CD4-positive, alpha-beta T cell (primary cell): ENCODE measurements around the gene SPATA16. TPM values are rescaled to one million over a fixed set of nuclear protein-coding genes. Genes with fewer than 3 reads are reported as not detected.

Experiments
- ATAC-seq: fragments of 200-7000 bp; cut with Tn5 transposase; one replicate; pipeline ENCODE4 v1.10.0; 2022; ENCODE audit warnings: mild to moderate bottlenecking; ENCODE audit not compliant: poor library complexity
- CTCF ChIA-PET: fragments of 350-600 bp; sonication (Branson Sonifier 250); formaldehyde crosslinking; loops from one replicate; lab custom pipeline; 2021; ENCODE audit warnings: antibody characterized with exemption, inconsistent platforms; lab: Charles Lee
- POLR2A ChIA-PET: fragments of 350-600 bp; sonication (Branson Sonifier 250); formaldehyde crosslinking; loops from one replicate; lab custom pipeline; 2021; ENCODE audit warnings: antibody characterized with exemption, inconsistent platforms; lab: Charles Lee
- DNase-seq, 14 experiments: peaks; one replicate each; pipeline ENCODE4 v3.0.0-alpha.2; 2013 to 2020; ENCODE audit warnings: mixed read lengths in 2 of 14
- H3K27ac ChIP-seq, 2 donors: one replicate each; pipeline versions ENCODE4 v1.5.1 to v1.7.0; 2013; ENCODE audit warnings: low read length in 2 of 2, low read depth in 1 of 2, mild to moderate bottlenecking in 1 of 2
- H3K27me3 ChIP-seq, 2 experiments: 1 replicate in 1 of 2; 2 replicates in 1 of 2; pipeline versions ENCODE4 v1.6.1 to v1.7.0; 2013; ENCODE audit warnings: low read length in 2 of 2, control low read depth in 1 of 2, mild to moderate bottlenecking in 1 of 2, moderate library complexity in 1 of 2; ENCODE audit not compliant: insufficient read depth in 2 of 2, control insufficient read depth in 1 of 2
- H3K36me3 ChIP-seq: one replicate; pipeline ENCODE4 v1.6.1; 2013; ENCODE audit warnings: low read length, control low read depth; ENCODE audit not compliant: insufficient read depth
- H3K4me1 ChIP-seq: one replicate; pipeline ENCODE4 v1.6.1; 2013; ENCODE audit warnings: low read length, control low read depth; ENCODE audit not compliant: insufficient read depth
- H3K4me3 ChIP-seq: one replicate; pipeline ENCODE4 v1.5.1; 2013; ENCODE audit warnings: mild to moderate bottlenecking, low read length, moderate library complexity
- H3K9me3 ChIP-seq, 2 experiments: 1 replicate in 1 of 2; 2 replicates in 1 of 2; pipeline versions ENCODE4 v1.6.1 to v1.7.0; 2013; ENCODE audit warnings: low read length in 2 of 2, mild to moderate bottlenecking in 2 of 2, control low read depth in 1 of 2, moderate library complexity in 1 of 2; ENCODE audit not compliant: control insufficient read depth in 1 of 2, insufficient read depth in 1 of 2
- H3K27ac Mint-ChIP-seq: one replicate; pipeline ENCODE4 v1.8.0; 2020; ENCODE audit warnings: mixed read lengths
- H3K27me3 Mint-ChIP-seq: one replicate; pipeline ENCODE4 v1.8.0; 2021; ENCODE audit warnings: mixed read lengths
- H3K36me3 Mint-ChIP-seq: one replicate; pipeline ENCODE4 v1.8.0; 2021; ENCODE audit warnings: low read depth, mixed read lengths
- H3K4me1 Mint-ChIP-seq: one replicate; pipeline ENCODE4 v1.8.0; 2021; ENCODE audit warnings: low read depth, mixed read lengths
- H3K4me3 Mint-ChIP-seq: one replicate; pipeline ENCODE4 v1.8.0; 2020; ENCODE audit warnings: mild to moderate bottlenecking, mixed read lengths
- H3K9me3 Mint-ChIP-seq: one replicate; pipeline ENCODE4 v1.8.0; 2020; ENCODE audit warnings: mixed read lengths
- CTCF ChIP-seq: fragments of 200-600 bp; IDR thresholded peaks from one replicate; pipeline ENCODE4 v1.8.0; 2022; ENCODE audit warnings: antibody characterized with exemption, mild to moderate bottlenecking
- intact Hi-C, 2 experiments: fragments of 100-400 bp; cut with DNase I in 1 of 2; cut with micrococcal nuclease in 1 of 2; formaldehyde crosslinking; loops; one replicate each; pipeline versions ENCODE4 v1.15.1 to v1.9.0; 2023 to 2025; cut with DNase I, micrococcal nuclease
- total RNA-seq, 174 experiments: library from RNA in 2 of 174; stranded (reverse) in 2 of 174; gene quantifications; one replicate each; pipeline ENCODE4 v1.2.3 and lab custom pipeline; 2021 to 2026

The SPATA16 gene
- total RNA-seq, 2 experiments from 2014 or later = not detected

- CTCF ChIA-PET = no interaction called here
- POLR2A ChIA-PET = no interaction called here
- no peak overlapping the region for H3K27ac ChIP-seq
- TF ChIP-seq CTCF = no peak
- no peaks in the 10 kb centered on the region for H3K36me3 ChIP-seq
- H3K4me3 ChIP-seq = no peak overlapping the region
- H3K36me3 Mint-ChIP-seq = no peaks in the 10 kb centered on the region
- no peaks in the 10 kb centered on the region for H3K4me1 Mint-ChIP-seq
- H3K4me1 ChIP-seq = no peaks in the 10 kb centered on the region
- no peaks in the 10 kb centered on the region for H3K27me3 ChIP-seq
- ATAC-seq (no peak), DNase-seq (no peak)
- no peak overlapping the region for H3K4me3 Mint-ChIP-seq
- H3K27me3 Mint-ChIP-seq = peaks cover 18% of the 10 kb centered on the region
- no peaks in the 10 kb centered on the region for H3K9me3 Mint-ChIP-seq
- no peaks in the 10 kb centered on the region for H3K9me3 ChIP-seq
- H3K27ac Mint-ChIP-seq = no peak overlapping the region
- intact Hi-C loops = no loop called here
Observed at GRCh38 chr3:172853921-172854666, 286.9 kb downstream of the SPATA16 start.

GRCh38 chr3:172853005-172853404 lies 288.0 kb downstream of the SPATA16 start:
- H3K27me3 Mint-ChIP-seq = peaks cover 22% of the 10 kb centered on the region
- ATAC-seq (no peak), DNase-seq (no peak)
- POLR2A ChIA-PET = no interaction called here
- no peak overlapping the region for H3K4me3 Mint-ChIP-seq
- peaks cover 2 to 3% of the 10 kb centered on the region in 2 experiments for H3K27me3 ChIP-seq
- H3K4me1 Mint-ChIP-seq = no peaks in the 10 kb centered on the region
- H3K9me3 Mint-ChIP-seq = no peaks in the 10 kb centered on the region
- TF ChIP-seq CTCF = no peak
- no peak overlapping the region for H3K4me3 ChIP-seq
- H3K27ac Mint-ChIP-seq = no peak overlapping the region
- intact Hi-C loops = no loop called here
- no peak overlapping the region for H3K27ac ChIP-seq
- no peaks in the 10 kb centered on the region for H3K4me1 ChIP-seq
- CTCF ChIA-PET = no interaction called here
- H3K36me3 Mint-ChIP-seq = no peaks in the 10 kb centered on the region
- H3K9me3 ChIP-seq = no peaks in the 10 kb centered on the region
- H3K36me3 ChIP-seq = no peaks in the 10 kb centered on the region

- H3K27ac Mint-ChIP-seq = no peak overlapping the region
- no peaks in the 10 kb centered on the region for H3K36me3 Mint-ChIP-seq
- H3K4me1 ChIP-seq = no peaks in the 10 kb centered on the region
- H3K9me3 Mint-ChIP-seq = no peaks in the 10 kb centered on the region
- H3K9me3 ChIP-seq = no peaks in the 10 kb centered on the region
- ATAC-seq (no peak), DNase-seq (no peak)
- no peak for TF ChIP-seq CTCF
- H3K4me1 Mint-ChIP-seq = no peaks in the 10 kb centered on the region
- no peak overlapping the region for H3K4me3 ChIP-seq
- H3K36me3 ChIP-seq = no peaks in the 10 kb centered on the region
- ChIA-PET CTCF (no interaction called here), POLR2A (no interaction called here)
- H3K4me3 Mint-ChIP-seq = no peak overlapping the region
- intact Hi-C loops = no loop called here
- no peak overlapping the region for H3K27ac ChIP-seq
- peaks cover 34% of the 10 kb centered on the region for H3K27me3 Mint-ChIP-seq
- peaks cover 5 to 7% of the 10 kb centered on the region in 2 experiments for H3K27me3 ChIP-seq
Observed at GRCh38 chr3:172848910-172849309, 292.1 kb downstream of the SPATA16 start.
